Activated CD8-positive, alpha-beta memory T cell treated with anti-CD3 and anti-CD28 coated beads, Interleukin-2, amount 50 U/mL, for 24 hours (primary cell): ENCODE data around the gene SLC39A3.
"Not testable (repeated sequence)": the region's sequence is repeated elsewhere in the genome, so short reads cannot be mapped to it uniquely, and the experiment has no call there.

ENCODE experiments used
- DNase-seq: peaks from one replicate; pipeline ENCODE4 v3.0.0-alpha.2; 2020; ENCODE audit errors: extremely low read depth

SLC39A3 gene

GRCh38 chr19:2722541-2723344, 17.1 kb downstream of the SLC39A3 start:
- no peak for DNase-seq

GRCh38 chr19:2721570-2722540, 18.0 kb downstream of the SLC39A3 start:
- DNase-seq: no peak

- DNase-seq: no peak
Measured at GRCh38 chr19:2720777-2721569, 18.8 kb downstream of the SLC39A3 start, which contains the start of gene DIRAS1. DIRAS1 (minus strand) TSS chr19:2721372; CDS start chr19:2717806, 3,566 bp downstream.

GRCh38 chr19:2719920-2720776, 19.7 kb downstream of the SLC39A3 start:
- no peak for DNase-seq

GRCh38 chr19:2719232-2719735, 20.5 kb downstream of the SLC39A3 start:
- DNase-seq: no peak

GRCh38 chr19:2717638-2718541, 21.9 kb downstream of the SLC39A3 start:
- no peak for DNase-seq

GRCh38 chr19:2716722-2717637, 22.8 kb downstream of the SLC39A3 start:
- DNase-seq: no peak

- no peak for DNase-seq
Measured at GRCh38 chr19:2716275-2716650, 23.6 kb downstream of the SLC39A3 start.

GRCh38 chr19:2715470-2716274, 24.1 kb downstream of the SLC39A3 start:
- no peak for DNase-seq

GRCh38 chr19:2714531-2715269, 25.1 kb downstream of the SLC39A3 start:
- no peak for DNase-seq

- not testable (repeated sequence) for DNase-seq
Measured at GRCh38 chr19:2714102-2714501, 25.7 kb downstream of the SLC39A3 start.

GRCh38 chr19:2713170-2713569, 26.6 kb downstream of the SLC39A3 start:
- DNase-seq: not testable (repeated sequence)

- DNase-seq: no peak
Measured at GRCh38 chr19:2711875-2712205, 28.0 kb downstream of the SLC39A3 start.

GRCh38 chr19:2711172-2711874, 28.5 kb downstream of the SLC39A3 start:
- DNase-seq: no peak

- DNase-seq: no peak
Measured at GRCh38 chr19:2706251-2706650, 33.6 kb downstream of the SLC39A3 start.

- no peak for DNase-seq
Measured at GRCh38 chr19:2703691-2704216, 36.1 kb downstream of the SLC39A3 start.
